Right lobe of liver (tissue), 6 donors: Measurements from ENCODE around the gene TRAP1. TPM values are rescaled to one million over a fixed set of nuclear protein-coding genes. Genes with fewer than 3 reads are reported as not detected.

Experiments used
- ATAC-seq, 4 donors: fragments of 200-7000 bp; cut with Tn5 transposase; one replicate each; pipeline ENCODE4 v1.9.1; 2020; ENCODE audit warnings: mild to moderate bottlenecking in 4 of 4, moderate library complexity in 4 of 4
- DNase-seq, 3 donors: peaks; one replicate each; pipeline ENCODE4 v3.0.0-alpha.2; 2020
- H3K27ac ChIP-seq, 3 donors: fragments of 200-600 bp; one replicate each; pipeline ENCODE4 v1.8.0; 2022
- H3K27me3 ChIP-seq, 2 donors: fragments of 200-600 bp; one replicate each; pipeline ENCODE4 v1.8.0; 2022
- H3K36me3 ChIP-seq, 4 donors: fragments of 200-600 bp; sonication (generic) in 1 of 4; one replicate each; pipeline versions ENCODE4 v1.5.1 to v1.8.0; 2017 to 2022; ENCODE audit warnings: control low read depth in 1 of 4
- H3K4me1 ChIP-seq, 4 donors: fragments of 200-600 bp; sonication (generic) in 1 of 4; one replicate each; pipeline versions ENCODE4 v1.5.1 to v1.8.0; 2017 to 2022; ENCODE audit warnings: control low read depth in 1 of 4
- H3K4me3 ChIP-seq, 3 donors: fragments of 200-600 bp; one replicate each; pipeline ENCODE4 v1.8.0; 2022
- H3K9me3 ChIP-seq, 4 donors: fragments of 200-600 bp; sonication (generic) in 1 of 4; one replicate each; pipeline versions ENCODE4 v1.5.1 to v1.8.0; 2017 to 2022; ENCODE audit warnings: control low read depth in 1 of 4
- POLR2A ChIP-seq: fragments of 450-650 bp; IDR thresholded peaks from one replicate; pipeline ENCODE4 v1.6.1; 2017; ENCODE audit warnings: antibody characterized with exemption, mild to moderate bottlenecking
- WGBS: methylation state at CpG from one replicate; pipeline ENCODE4 v1.1.6; 2018; ENCODE audit warnings: low coverage, low lambda C conversion rate; ENCODE audit not compliant: insufficient coverage; ENCODE audit errors: missing lambda C conversion rate; 5-methylcytosine and 5-hydroxymethylcytosine counted together
- intact Hi-C, 2 donors: fragments of 100-400 bp; cut with DNase I; formaldehyde crosslinking; loops; one replicate each; pipeline versions ENCODE4 v1.11.2 to v1.14.1; 2022
- total RNA-seq, 6 experiments: library from RNA; depleted of rRNA in 2 of 6; stranded (reverse); fragments of >200 nt in 2 of 6; fragmentation: NEBNext Ultra II Directional in 3 of 6; extraction: Animal tissue kit (Norgen Biotek cat#: 25700) in 3 of 6; gene quantifications; one replicate each; pipeline versions ENCODE4 v1.1.0 to v1.2.4, GENCODE V29; 2016 to 2023
- TF ChIP-seq, protein P1 (sequence below), 4 donors: fragments of 200-600 bp in 3 of 4; fragments of 450-650 bp in 1 of 4; IDR thresholded peaks; one replicate each; pipeline versions ENCODE4 v1.5.1 to v1.8.0; 2016 to 2022; ENCODE audit warnings: antibody characterized with exemption in 4 of 4, mild to moderate bottlenecking in 2 of 4
- donor health status: DM: no; HTN: yes; CAD: no.
- donor health status: DM: no; HTN: no; CAD: no.
- donor health status: DM: no; HTN: no; CAD: no.
- donor health status: DM: no; HTN: yes; CAD: no.
- donor health status: DM: no; HTN: yes; CAD: no.

Gene TRAP1
- total RNA-seq, 6 experiments from 2014 or later = 93.4 to 169 (median 123) TPM

DNA sequence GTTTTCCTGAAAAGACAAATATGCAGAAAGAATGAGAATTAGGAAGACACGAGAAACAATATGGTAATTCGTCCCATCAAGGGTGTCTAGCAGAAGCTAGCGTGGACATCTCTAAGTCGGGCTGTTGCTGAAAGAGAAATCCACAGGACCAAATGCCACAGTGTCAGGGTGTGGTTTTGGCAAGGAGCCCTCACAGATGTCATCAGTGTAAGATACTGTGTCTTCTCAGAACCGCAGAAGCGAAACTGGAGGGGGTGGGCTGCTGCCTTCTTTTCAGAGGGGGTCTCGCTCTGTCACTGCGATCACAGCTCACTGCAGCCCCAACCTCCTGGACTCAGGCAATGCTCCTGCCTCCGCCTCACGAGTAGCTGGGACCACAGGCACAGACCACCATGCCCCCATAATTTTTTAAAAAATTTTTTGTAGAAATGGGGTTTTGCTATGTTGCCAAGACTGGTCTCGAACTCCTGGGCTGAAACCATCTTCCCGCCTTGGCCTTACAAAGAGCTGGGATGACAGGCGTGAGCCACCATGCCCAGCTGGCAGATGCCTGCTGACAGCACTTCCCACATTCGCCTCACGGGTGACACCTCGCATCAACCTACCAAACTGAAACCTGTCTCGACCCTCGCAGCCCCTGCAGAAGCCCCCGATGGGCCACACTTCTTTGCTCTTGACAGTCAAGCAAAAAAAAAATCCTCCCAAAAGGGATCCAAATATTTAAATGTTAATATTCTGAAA, 26.2 kb downstream of the TRAP1 start:
- ATAC-seq = no peak
- peaks cover 0 to 26% (median 7%) of the 10 kb centered on the region in 4 donors for H3K36me3 ChIP-seq
- WGBS = 60% methylated on average over 13 of the region's 19 CpGs
- no peaks in the 10 kb centered on the region for H3K9me3 ChIP-seq
- intact Hi-C loops = loop anchor here in 1 of 2 donors (10.0 kb wide), 1 partner anchor 184 kb away; no protein-coding TSS in a partner anchor
- no peaks in the 10 kb centered on the region for H3K27me3 ChIP-seq
- no peak overlapping the region for H3K27ac ChIP-seq
- peaks cover 0 to 35% (median 17%) of the 10 kb centered on the region in 4 donors for H3K4me1 ChIP-seq
- DNase-seq = peak in 1 of 3 donors; percentile 38
- H3K4me3 ChIP-seq = peak overlapping the region in 1 of 3 donors; percentile 12
- TF ChIP-seq, protein P1, sequence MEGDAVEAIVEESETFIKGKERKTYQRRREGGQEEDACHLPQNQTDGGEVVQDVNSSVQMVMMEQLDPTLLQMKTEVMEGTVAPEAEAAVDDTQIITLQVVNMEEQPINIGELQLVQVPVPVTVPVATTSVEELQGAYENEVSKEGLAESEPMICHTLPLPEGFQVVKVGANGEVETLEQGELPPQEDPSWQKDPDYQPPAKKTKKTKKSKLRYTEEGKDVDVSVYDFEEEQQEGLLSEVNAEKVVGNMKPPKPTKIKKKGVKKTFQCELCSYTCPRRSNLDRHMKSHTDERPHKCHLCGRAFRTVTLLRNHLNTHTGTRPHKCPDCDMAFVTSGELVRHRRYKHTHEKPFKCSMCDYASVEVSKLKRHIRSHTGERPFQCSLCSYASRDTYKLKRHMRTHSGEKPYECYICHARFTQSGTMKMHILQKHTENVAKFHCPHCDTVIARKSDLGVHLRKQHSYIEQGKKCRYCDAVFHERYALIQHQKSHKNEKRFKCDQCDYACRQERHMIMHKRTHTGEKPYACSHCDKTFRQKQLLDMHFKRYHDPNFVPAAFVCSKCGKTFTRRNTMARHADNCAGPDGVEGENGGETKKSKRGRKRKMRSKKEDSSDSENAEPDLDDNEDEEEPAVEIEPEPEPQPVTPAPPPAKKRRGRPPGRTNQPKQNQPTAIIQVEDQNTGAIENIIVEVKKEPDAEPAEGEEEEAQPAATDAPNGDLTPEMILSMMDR (IDR thresholded peaks at IDR 0.05) = peak in 1 of 4 donors; percentile 4
- TF ChIP-seq POLR2A = no peak

DNA sequence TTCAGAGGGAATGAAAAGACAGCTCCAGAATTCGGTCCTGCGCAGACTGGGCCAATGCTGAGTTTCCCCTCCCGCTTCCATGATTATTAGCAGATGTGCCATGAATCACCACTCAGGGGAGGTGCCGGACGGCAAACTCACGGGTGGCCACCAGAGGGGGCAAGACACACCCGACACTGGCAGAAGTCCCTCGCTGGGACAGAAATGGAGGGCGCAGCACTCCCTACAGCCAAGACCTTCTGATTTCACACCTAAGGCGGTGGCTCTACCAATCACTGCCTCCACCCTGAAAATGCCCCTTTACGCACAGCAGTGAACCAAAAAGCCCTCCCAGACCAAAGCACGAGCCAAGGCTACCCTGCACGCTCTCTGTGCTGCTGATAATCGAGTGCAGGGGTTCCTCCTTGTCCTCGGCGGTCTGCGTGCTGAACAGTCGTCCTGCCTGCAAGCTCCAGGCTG, 26.8 kb downstream of the TRAP1 start:
- H3K9me3 ChIP-seq = no peaks in the 10 kb centered on the region
- H3K27ac ChIP-seq = no peak overlapping the region
- peak; percentile 86 to 87 (median 86) for DNase-seq
- WGBS = 29% methylated on average over 14 of the region's 18 CpGs
- H3K36me3 ChIP-seq = peaks cover 0 to 33% (median 11%) of the 10 kb centered on the region in 4 donors
- peak; percentile 94 to 97 (median 96) for ATAC-seq
- peak overlapping the region in 1 of 3 donors; percentile 12 for H3K4me3 ChIP-seq
- TF ChIP-seq, protein P1 (IDR thresholded peaks at IDR 0.05) = peak; percentile 93 to 98 (median 96)
- no peak for TF ChIP-seq POLR2A
- H3K4me1 ChIP-seq = peaks cover 0 to 34% (median 15%) of the 10 kb centered on the region in 4 donors
- intact Hi-C loops = loop anchor here in 1 of 2 donors (10.0 kb wide), 1 partner anchor 184 kb away; no protein-coding TSS in a partner anchor
- H3K27me3 ChIP-seq = no peaks in the 10 kb centered on the region

DNA sequence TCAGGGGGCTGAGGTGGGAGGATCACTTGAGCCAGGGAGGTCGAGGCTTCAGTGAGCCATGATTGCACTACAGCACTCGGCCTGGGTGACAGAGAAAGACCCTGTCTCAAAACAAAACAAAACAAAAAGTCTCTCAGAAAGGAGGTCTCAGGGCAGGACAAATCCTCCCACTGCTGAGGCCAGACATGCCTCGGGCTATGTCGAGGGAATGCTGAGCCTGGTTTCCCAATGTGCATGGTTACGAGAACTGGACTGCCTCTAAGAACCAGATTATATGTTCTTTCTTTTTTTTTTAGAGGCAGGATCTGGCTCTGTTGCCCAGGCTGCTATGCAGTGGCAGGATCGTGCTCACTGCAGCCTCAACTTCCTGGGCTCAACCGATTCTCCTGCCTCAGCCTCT, 27.6 kb downstream of the TRAP1 start:
- WGBS = 94% methylated on average over 3 of the region's 7 CpGs
- Histone ChIP-seq H3K4me3 (no peak overlapping the region), H3K36me3 (peaks cover 0 to 40% (median 16%) of the 10 kb centered on the region in 4 donors), H3K9me3 (no peaks in the 10 kb centered on the region), H3K4me1 (peaks cover 0 to 28% (median 12%) of the 10 kb centered on the region in 4 donors), H3K27me3 (no peaks in the 10 kb centered on the region), H3K27ac (no peak overlapping the region)
- intact Hi-C loops = loop anchor here (10.0 kb wide), 1 partner anchor 185 kb away; no protein-coding TSS in a partner anchor
- ATAC-seq (no peak), DNase-seq (peak in 1 of 3 donors; percentile 31)
- TF ChIP-seq, protein P1 (IDR thresholded peaks at IDR 0.05) = no peak
- no peak for TF ChIP-seq POLR2A

DNA sequence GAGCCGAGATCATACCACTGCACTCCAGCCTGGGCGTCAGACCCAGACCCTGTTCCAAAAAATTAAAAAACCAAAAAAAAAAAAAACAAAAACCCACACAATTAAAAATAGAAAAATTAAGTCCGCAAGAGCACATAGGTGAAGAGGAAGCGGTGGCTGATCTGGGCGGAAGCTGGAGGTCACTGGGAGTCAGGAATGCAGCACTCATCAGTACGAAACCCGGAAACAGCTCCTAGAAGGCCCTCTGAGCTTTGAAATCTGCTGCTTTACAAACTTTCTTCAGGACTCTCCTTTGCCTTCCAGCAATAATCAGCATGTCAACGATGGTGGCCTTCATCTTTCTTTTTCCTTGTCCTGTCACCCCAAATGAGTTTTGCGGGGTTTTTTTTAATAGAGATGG, 29.5 kb downstream of the TRAP1 start:
- intact Hi-C loops = loop anchor here in 1 of 2 donors (10.0 kb wide), 1 partner anchor 187 kb away; no protein-coding TSS in a partner anchor
- no peaks in the 10 kb centered on the region for H3K9me3 ChIP-seq
- peak in 1 of 3 donors; percentile 42 for DNase-seq
- WGBS = 75% methylated on average over 9 of the region's 9 CpGs
- TF ChIP-seq POLR2A = no peak
- TF ChIP-seq, protein P1 (IDR thresholded peaks at IDR 0.05) = no peak
- no peak overlapping the region for H3K27ac ChIP-seq
- no peaks in the 10 kb centered on the region for H3K27me3 ChIP-seq
- ATAC-seq = peak in 3 of 4 donors; percentile 16 to 37 (median 35)
- peaks cover 0 to 11% (median 5%) of the 10 kb centered on the region in 4 donors for H3K4me1 ChIP-seq
- H3K36me3 ChIP-seq = peaks cover 0 to 47% (median 16%) of the 10 kb centered on the region in 4 donors
- H3K4me3 ChIP-seq = no peak overlapping the region
